IPS-11a (cell line): Measurements from ENCODE around the gene OR10AD1.

Experiments used
- H3K4me3 ChIP-seq: one replicate; pipeline ENCODE4 v1.5.1; 2013; ENCODE audit warnings: low read depth, low read length, control low read depth

Gene OR10AD1

DNA sequence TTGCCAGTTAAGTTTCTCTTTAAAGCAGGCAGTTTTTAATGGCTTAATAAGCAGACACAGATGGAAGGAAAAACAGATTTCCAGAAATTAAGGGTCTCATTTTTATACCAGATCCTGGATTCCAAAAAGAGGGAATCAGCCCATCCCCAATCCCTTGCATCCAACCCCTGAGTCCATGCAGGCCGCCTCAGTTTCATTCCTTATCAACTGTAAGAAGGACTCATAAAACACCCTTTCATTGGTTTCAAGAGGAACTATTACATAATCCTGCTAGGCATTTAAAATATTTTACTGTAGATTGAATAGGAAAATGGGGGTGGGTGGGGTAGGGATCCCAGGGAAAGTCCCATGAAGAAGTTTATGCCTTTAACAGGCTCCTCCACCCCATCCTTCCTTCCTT lies 10.2 kb downstream of the OR10AD1 start:
- no peak overlapping the region for H3K4me3 ChIP-seq

- H3K4me3 ChIP-seq, result no peak overlapping the region
Measured at GRCh38 chr12:48191096-48191495, 12.0 kb downstream of the OR10AD1 start.

- H3K4me3 ChIP-seq, result no peak overlapping the region
Measured at GRCh38 chr12:48189331-48190125, 13.6 kb downstream of the OR10AD1 start.

DNA sequence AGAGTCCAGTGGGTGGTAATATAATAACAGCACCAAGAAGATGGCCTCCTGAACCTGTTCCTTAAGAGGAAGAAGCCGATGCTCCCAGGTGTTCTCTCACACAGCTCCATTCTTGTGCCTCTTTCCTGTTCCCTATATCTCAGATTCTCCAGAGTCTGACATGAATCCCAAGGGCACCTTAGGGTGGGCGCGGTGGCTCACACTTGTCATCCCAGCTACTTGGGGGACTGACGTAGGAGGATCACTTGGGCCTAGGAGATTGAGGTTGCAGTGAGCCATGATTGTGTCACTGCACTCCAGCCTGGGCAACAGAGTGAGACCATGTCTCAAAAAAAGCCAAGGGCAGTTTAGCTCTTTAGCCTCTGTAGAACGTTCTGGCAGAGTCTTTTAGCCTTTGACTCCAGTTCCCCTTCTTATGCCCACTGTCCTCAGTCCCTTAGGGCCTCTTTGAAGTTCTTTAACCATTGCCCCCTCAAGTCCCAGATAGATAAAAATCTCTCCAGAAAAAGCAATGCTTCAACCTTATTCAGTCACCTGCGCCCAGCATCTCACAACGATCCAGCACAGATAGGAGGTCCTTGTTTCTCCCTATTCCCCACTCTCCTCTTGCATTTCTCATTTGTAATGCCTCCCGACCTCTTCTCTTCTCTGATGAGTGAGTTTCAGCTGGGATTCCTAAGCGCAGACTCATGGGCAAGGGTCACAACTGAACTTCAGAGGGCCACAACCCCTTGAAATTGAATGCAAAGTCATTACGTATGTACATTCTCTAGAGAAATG lies 15.0 kb downstream of the OR10AD1 start:
- H3K4me3 ChIP-seq, result no peak overlapping the region

DNA sequence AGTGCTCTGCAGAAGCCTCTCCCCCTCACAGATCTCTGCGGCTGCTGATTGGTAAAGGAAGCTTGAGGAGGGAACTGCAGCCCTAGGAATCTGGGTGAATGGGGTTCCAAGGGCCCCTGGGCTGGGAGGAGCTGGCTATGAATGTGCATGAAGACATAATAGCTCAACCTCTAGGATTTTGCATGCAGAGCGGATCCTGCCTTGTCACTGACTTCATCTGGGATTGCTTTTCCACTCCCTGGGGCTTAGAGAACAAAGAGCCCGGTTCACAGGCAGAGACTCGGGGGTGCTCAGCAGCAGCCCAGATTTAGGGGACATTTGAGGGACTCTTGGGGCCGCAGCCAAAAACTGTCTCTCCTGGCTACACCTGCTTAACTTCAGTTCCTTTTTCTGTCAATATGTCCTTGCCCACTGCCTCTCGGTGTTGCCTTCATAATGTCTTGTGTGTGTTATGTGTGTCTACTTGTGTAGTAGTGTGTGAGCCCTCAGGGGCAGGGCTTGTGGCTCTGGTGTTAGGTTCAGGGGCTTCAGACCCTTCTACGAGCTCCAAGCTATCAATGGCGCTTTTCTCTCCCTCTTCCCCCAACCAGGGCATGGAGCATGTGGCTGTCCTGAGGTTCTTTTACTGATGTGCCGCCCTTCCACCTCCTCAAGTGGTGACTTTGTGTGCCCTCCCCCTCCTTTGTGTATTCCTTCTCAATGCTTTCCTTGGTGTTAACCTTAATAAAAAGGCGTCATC lies 17.7 kb downstream of the OR10AD1 start:
- no peak overlapping the region for H3K4me3 ChIP-seq

- peak overlapping the region; percentile 30 for H3K4me3 ChIP-seq
Measured at GRCh38 chr12:48184549-48184922, 18.6 kb downstream of the OR10AD1 start.

- H3K4me3 ChIP-seq, result peak overlapping the region; percentile 53
Measured at GRCh38 chr12:48183876-48184548, 19.1 kb downstream of the OR10AD1 start.

DNA sequence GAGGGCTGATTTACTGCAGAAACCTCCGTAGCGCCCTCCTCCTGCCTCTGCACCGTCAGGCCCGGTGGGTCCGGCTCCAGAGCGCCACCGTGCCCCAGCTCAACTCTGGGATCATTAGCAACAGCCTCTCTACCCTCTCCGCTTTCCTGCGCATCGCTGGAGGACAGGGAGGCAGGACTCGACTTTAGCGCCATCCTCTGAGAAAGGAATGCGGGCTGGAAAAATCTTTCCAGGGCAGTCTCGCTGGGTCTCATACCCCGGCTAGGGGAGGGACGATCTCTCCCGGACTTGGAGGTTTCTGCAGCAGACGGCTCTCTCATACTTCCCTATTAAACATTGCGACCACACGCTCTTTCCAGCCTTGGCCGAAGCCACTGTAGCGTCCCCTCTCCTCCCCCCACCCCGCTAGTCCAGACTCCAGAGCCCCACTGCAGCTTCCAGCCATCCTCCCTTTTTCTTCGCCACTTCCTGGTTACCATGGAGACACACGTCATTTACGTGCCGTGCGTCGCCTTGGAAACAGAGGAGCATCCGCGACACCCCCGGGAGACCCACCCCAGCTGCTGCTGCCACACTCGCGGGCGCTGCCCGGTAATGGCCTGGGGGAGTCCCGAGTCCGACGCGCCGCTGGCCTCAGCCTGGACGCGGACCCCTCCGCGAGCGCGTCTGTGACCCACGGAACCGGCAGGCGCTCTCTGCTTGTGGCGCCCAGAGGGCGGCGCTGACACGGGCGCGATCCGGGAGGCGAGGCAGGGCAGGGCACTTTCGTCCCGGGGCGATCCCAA lies 19.8 kb downstream of the OR10AD1 start, which contains the start of gene CCDC184:
TSS of gene CCDC184 (plus strand) at position 554 of the 785 bp plus-strand sequence. CDS start 479 bp downstream, outside the sequence.
- peak within 1 kb of the TSS; percentile 53 for H3K4me3 ChIP-seq

DNA sequence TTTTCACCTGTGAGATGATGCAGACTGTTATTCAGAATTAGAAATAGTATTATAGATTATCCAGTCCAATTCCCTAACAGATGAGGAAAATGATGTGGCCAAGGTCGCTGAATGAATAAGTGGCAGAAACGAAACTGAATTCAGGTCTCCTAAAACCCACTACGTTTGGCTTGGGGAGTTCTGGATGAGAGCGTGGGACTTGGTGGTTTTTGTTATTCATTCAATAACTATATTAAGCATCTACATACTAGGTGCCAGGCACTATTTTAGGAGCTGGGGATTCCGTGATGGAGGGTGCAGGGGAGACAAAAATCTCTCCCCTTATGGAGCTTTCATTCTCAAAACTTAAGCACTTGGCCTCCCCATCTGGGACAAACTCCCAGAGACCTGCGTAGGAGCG lies 20.5 kb downstream of the OR10AD1 start:
- H3K4me3 ChIP-seq, result peak overlapping the region; percentile 53

DNA sequence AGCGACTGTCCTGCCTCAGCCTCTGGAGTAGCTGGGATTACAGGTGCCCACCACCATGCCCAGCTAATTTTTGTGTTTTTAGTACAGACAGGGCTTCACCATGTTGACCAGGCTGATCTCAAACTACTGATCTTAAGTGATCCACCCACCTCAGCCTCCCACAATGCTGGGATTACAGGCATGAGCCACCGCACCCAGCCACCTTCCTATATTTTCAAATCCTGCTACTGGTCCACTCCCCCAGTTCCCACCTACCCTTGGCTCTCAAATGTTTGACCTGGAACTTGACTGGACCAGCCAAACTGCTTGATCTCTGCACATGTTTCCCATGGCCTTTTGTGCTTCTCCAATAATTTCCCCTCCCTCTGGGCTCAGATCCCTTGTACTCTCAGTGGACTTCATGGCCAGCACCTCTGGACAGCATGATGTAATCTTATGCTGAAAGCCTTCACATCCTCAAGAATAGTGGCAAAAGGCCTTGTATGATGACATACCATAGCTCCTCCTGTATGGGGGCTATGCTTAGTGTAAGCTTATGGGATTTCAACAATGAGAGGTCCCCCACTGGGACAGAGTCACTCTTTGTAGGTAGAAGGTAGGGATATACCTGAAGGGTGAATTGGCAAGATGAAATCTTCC lies 22.1 kb downstream of the OR10AD1 start:
- H3K4me3 ChIP-seq, result no peak overlapping the region

GRCh38 chr12:48180424-48180823 lies 22.7 kb downstream of the OR10AD1 start:
- H3K4me3 ChIP-seq, result no peak overlapping the region

DNA sequence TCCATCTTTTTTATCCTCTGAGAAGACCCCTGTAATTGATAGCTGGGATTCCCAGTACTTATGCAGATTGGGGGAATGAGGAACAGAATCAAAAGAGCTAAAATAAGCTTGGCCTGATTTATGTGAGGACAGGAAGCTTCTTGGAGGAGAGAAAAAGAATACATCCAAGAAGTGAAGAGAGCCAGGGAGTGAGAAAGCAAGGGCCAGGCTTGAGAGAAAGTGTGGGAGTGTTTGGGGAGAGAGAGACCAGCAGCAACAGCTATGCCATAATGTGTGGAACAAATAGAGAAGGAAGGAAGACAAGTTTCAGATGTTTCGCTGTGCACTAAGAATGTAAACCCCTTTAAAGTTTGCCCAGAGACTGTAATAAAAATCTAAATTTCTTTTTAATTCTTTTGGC lies 23.6 kb downstream of the OR10AD1 start:
- no peak overlapping the region for H3K4me3 ChIP-seq

GRCh38 chr12:48177982-48178381 lies 25.1 kb downstream of the OR10AD1 start:
- H3K4me3 ChIP-seq, result no peak overlapping the region

DNA sequence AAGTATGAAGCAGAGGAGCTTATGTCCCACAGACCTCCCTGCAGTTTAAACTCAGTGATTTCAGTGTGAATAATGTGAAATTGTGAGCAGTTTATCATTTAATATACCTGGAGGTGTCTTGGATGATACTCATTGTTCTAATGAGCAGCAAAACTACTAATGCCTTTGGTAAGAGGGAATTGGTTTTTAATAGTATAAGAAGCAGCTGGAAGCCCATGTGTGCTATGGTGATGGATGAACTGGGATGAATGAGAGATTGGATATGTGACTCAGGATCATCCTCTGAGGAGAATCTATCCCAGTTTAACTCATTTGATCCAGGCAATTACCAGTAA lies 26.7 kb downstream of the OR10AD1 start:
- H3K4me3 ChIP-seq, result no peak overlapping the region

DNA sequence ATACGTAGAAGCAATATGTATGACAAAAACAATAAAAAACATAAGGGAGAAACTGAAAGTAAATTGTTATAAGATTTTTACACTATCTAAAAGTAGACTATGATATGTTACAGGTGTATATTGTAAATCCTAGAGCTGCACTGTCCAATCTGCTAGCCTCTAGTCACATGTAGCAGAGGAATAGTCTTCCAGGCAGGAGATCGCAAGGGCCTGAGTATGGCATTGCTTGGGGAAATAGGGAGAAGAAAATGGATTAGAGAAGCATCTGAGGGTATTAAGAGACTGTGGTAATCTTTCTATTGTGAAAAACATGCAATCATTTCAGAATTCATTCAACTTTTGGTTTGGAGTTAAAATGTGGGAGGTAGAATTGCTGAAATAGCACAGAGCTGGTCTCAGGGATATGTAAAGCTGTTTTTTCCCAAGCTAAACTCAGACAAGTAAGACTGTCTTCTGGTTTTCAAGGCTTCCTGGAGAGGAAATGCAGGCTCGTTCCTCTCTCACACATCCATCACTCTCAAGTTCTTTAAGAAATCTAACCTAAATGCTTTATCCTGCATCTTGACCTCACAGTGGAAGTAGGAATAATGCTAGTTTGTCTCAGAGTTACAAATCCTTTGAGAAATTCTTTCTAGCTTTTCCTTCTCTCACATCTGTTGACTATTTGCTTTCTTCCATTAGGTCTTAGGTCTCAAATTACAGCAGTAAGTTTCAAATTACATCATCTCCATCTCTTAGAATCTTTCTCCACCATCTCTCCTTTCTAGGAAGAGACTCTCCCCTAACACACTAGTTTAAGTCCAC lies 27.3 kb downstream of the OR10AD1 start:
- no peak overlapping the region for H3K4me3 ChIP-seq

DNA sequence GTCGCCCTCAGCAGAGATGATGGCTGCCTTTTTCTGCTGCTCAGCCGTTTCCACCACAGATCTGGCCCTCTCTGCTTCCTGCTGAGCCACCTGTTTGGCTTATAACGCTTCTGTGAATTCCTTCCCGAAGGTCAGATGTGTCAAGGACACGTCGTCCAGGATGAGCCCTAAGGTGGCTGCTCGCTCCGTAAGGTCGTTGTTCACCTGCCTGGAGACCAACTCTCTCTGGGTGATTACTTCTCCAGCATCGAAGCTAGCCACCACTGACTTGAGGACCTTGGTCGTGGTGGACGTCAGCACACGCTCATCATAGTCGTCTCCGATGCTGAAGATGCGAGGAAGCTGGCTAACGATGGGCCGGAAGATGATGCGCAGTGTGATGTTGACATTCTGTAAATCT lies 34.1 kb downstream of the OR10AD1 start:
- H3K4me3 ChIP-seq, result no peak overlapping the region

DNA sequence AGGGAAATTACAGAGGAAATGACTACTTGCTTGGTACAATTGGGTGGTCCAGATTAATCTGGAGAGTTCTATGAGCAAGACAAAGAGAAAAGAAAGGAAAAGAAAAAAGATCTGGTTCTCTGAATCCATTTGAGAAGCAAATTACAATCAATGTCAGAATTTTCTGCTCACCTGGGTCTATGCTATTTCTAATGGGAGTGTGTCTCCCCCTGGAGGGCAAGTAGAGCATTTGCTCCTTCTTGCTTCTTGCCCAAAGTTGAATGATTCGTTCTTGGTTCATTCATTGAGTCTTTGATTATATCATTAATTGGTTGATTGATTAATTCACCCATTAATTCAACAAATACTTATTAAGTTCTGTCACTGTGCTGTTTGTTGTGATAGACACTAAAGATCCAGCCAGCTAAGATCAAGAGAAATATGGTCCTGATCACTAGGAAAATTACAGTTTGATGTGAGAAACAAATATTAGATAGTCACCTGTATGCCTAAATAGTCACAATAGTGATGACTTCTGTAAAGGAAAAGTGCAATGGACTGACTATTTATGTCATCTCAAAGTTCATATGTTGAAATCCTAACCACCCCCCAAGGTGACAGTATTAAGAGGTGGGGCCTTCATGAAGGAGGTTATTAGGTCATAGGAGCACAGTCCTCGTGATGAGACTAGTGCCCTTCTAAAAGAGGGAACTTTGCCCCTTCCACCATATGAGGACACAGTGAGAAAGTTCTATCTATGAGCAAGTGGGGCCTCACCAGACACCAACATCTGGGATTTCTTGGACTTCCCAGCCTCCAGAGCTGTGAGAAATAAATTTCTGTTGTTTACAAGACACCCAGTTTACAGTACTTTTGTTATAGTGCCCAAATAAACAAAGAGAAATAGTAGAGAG lies 37.8 kb downstream of the OR10AD1 start:
- H3K4me3 ChIP-seq, result no peak overlapping the region

GRCh38 chr12:48164451-48164850 lies 38.6 kb downstream of the OR10AD1 start:
- no peak overlapping the region for H3K4me3 ChIP-seq
